HG03066 (cell line): ENCODE measurements around the gene PCLO.
"Not testable (repeated sequence)": the region's sequence is repeated elsewhere in the genome, so short reads cannot be mapped to it uniquely, and the experiment has no call there.

ENCODE experiments used
- ATAC-seq: cut with Tn5 transposase; IDR thresholded peaks from one replicate; pipeline ENCODE4 v1.9.1; 2021; ENCODE audit warnings: low read depth; ENCODE audit not compliant: unreplicated experiment

PCLO gene

GRCh38 chr7:83143107-83143506, 19.6 kb downstream of the PCLO start:
- no peak for ATAC-seq

GRCh38 chr7:83142365-83142764, 20.3 kb downstream of the PCLO start:
- ATAC-seq: no peak

- no peak for ATAC-seq
Measured at GRCh38 chr7:83141927-83142326, 20.8 kb downstream of the PCLO start.

GRCh38 chr7:83130623-83131545, 31.8 kb downstream of the PCLO start:
- no peak for ATAC-seq

- ATAC-seq: no peak
Measured at GRCh38 chr7:83130191-83130590, 32.5 kb downstream of the PCLO start.

- ATAC-seq: no peak
Measured at GRCh38 chr7:83119494-83119893, 43.2 kb downstream of the PCLO start.

- ATAC-seq: no peak
Measured at GRCh38 chr7:83119026-83119382, 43.7 kb downstream of the PCLO start.

GRCh38 chr7:83118347-83119025, 44.2 kb downstream of the PCLO start:
- ATAC-seq: no peak

GRCh38 chr7:83117466-83117865, 45.2 kb downstream of the PCLO start:
- no peak for ATAC-seq

GRCh38 chr7:83111391-83111790, 51.3 kb downstream of the PCLO start:
- ATAC-seq: no peak

- ATAC-seq: no peak
Measured at GRCh38 chr7:83109352-83109751, 53.3 kb downstream of the PCLO start.

GRCh38 chr7:83105948-83106347, 56.7 kb downstream of the PCLO start:
- no peak for ATAC-seq

GRCh38 chr7:83105063-83105462, 57.6 kb downstream of the PCLO start:
- no peak for ATAC-seq

- no peak for ATAC-seq
Measured at GRCh38 chr7:83101530-83101929, 61.2 kb downstream of the PCLO start.

- ATAC-seq: no peak
Measured at GRCh38 chr7:83096065-83096580, 66.6 kb downstream of the PCLO start.

GRCh38 chr7:83085299-83085698, 77.4 kb downstream of the PCLO start:
- no peak for ATAC-seq

- ATAC-seq: not testable (repeated sequence)
Measured at GRCh38 chr7:83079879-83080278, 82.8 kb downstream of the PCLO start.

GRCh38 chr7:83077328-83077727, 85.4 kb downstream of the PCLO start:
- ATAC-seq: no peak

GRCh38 chr7:83072576-83073517, 89.8 kb downstream of the PCLO start:
- no peak for ATAC-seq

- ATAC-seq: no peak
Measured at GRCh38 chr7:83065714-83066113, 97.0 kb downstream of the PCLO start.

- ATAC-seq: no peak
Measured at GRCh38 chr7:83060218-83060617, 102.5 kb downstream of the PCLO start.
